ENCODE results near the gene MYO18B. TPM values are rescaled to one million over a fixed set of nuclear protein-coding genes. Genes with fewer than 3 reads are reported as not detected.
"Not testable (repeated sequence)": the region's sequence is repeated elsewhere in the genome, so short reads cannot be mapped to it uniquely, and the experiment has no call there.

MYO18B gene
- total RNA-seq, 2 experiments from 2014 or later, result 0.53 to 0.58 TPM

DNA sequence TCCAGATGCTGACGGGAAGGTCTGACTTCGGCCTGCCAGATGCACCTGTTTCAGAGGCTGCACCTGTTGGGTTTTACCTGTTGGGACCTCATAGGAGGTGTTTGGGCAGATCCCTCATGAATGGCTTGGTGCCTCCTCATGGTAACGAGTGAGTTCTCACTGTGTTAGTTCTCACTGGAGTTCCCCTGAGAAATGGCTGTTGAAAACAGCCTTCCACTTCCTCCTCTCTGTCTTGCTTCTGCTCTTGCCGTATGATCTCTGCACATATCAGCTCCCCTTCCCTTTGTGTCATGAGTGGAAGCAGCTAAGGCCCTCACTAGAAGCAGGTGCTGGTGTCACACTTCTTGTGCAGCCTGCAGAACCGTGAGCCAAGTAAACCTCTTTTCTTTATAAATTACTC is 219.7 kb downstream of the MYO18B start:
- Mint-ChIP-seq H3K9me3 (ENCODE audit: low read depth) (peaks cover 6% of the 10 kb centered on the region), H3K27ac (no peak overlapping the region), H3K27me3 (peaks cover 2% of the 10 kb centered on the region), H3K36me3 (ENCODE audit: low read depth) (no peaks in the 10 kb centered on the region), H3K4me1 (peaks cover 9% of the 10 kb centered on the region), H3K4me3 (no peak overlapping the region)
- POLR2A ChIA-PET, result no interaction called here
- ATAC-seq (no peak), DNase-seq (no peak)
- CTCF ChIA-PET, result no interaction called here
- intact Hi-C loops (cut with DNase I, micrococcal nuclease), result no loop called here

DNA sequence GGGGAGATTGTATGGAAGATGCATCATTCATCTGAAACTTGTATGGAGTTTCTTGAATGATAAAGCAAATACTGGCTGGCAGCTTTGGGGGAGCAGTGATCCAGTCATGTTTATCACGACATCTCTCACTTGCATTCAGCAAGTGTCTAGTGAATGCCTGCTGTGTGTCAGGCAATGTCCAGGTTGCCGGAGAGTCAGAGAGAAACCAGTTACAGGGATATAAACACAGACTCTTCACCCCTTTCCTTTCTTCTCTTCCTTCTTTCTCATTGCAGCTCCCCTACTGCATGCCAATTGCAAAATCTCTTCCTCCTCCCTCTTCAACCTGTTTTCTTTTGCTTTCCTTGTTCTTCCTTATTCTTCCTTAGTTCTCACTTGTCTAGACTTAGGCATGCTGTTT is 220.7 kb downstream of the MYO18B start:
- no peak for DNase-seq
- intact Hi-C loops (cut with DNase I, micrococcal nuclease), result no loop called here

DNA sequence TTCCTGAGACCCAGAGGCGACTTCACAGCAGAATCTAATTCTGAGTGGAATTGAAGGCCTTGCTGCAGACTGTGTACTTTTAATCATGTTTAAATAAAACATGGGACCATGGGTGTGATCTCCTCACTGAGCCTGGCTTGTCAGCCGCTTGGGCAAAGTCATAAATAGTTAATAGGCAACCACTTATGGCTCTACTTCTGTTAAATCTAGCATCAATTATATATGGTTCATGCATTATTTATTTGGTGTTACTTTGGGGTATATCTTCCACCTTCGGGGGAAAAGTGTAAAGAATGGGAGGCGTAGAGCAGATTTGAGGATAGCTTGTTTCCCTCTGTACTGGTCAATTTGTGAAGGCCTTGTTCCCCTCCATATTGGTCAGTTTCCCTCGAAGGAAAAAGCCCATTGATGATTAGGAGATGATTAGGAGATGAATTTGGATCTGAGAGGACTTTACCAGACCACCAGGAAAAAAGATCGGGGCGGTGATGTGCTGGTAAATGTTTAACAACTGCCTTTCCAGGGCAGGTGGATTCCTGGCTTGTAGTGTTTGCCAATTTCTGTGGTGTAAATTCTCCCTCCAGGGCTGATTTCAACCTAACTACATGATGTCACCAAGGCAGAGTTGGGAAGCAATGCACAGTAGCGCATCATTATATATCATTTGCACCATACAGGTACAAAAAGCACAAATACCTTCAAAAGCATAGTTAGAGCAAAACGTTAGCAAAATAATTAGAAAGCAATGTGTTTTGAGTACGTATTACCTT is 223.2 kb downstream of the MYO18B start:
- peaks cover 13% of the 10 kb centered on the region for H3K4me1 Mint-ChIP-seq
- ATAC-seq, result no peak
- intact Hi-C loops (cut with DNase I, micrococcal nuclease), result no loop called here

More for the DNA sequence above, 220.7 kb downstream of the MYO18B start:
- ChIA-PET CTCF (no interaction called here), POLR2A (no interaction called here)
- Mint-ChIP-seq H3K9me3 (ENCODE audit: low read depth) (peaks cover 6% of the 10 kb centered on the region), H3K4me3 (no peak overlapping the region), H3K27ac (no peak overlapping the region), H3K36me3 (ENCODE audit: low read depth) (no peaks in the 10 kb centered on the region), H3K4me1 (peaks cover 13% of the 10 kb centered on the region), H3K27me3 (peaks cover 2% of the 10 kb centered on the region)
- no peak for ATAC-seq

DNA sequence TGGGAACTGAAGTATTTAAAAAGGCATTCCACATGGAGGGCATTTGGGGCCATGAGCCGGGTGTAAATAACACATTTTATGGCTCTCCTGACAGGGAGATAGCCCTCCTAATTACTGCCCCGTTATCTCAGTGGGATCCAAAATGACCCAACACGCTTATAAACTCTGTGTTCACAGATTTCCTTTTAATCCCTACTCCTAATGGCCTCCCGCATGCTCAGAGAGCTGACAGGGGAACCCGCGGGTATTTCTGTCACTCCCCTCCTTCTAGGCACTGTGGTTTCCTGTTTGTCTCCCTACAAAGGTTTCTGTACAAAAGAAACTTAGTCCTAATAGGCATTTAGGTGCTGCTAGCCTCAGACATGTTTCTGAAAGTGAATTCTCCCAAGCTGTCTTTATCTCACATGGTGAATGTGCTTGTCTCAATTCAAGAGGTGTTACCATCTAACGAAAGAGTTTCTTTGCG is 224.5 kb downstream of the MYO18B start:
- ATAC-seq (no peak), DNase-seq (peak; percentile 9)
- CTCF ChIA-PET, result no interaction called here
- Mint-ChIP-seq H3K27ac (peak overlapping the region; percentile 5), H3K4me3 (no peak overlapping the region), H3K9me3 (ENCODE audit: low read depth) (peaks cover 6% of the 10 kb centered on the region), H3K4me1 (peaks cover 13% of the 10 kb centered on the region), H3K36me3 (ENCODE audit: low read depth) (no peaks in the 10 kb centered on the region), H3K27me3 (peaks cover 2% of the 10 kb centered on the region)
- POLR2A ChIA-PET, result no interaction called here
- intact Hi-C loops (cut with DNase I, micrococcal nuclease), result no loop called here

More for the DNA sequence above, 223.2 kb downstream of the MYO18B start:
- no peak overlapping the region for H3K27ac Mint-ChIP-seq
- peaks cover 2% of the 10 kb centered on the region for H3K27me3 Mint-ChIP-seq
- ChIA-PET CTCF (no interaction called here), POLR2A (no interaction called here)
- H3K9me3 Mint-ChIP-seq (ENCODE audit: low read depth), result peaks cover 6% of the 10 kb centered on the region
- no peak for DNase-seq
- no peak overlapping the region for H3K4me3 Mint-ChIP-seq
- H3K36me3 Mint-ChIP-seq (ENCODE audit: low read depth), result no peaks in the 10 kb centered on the region

DNA sequence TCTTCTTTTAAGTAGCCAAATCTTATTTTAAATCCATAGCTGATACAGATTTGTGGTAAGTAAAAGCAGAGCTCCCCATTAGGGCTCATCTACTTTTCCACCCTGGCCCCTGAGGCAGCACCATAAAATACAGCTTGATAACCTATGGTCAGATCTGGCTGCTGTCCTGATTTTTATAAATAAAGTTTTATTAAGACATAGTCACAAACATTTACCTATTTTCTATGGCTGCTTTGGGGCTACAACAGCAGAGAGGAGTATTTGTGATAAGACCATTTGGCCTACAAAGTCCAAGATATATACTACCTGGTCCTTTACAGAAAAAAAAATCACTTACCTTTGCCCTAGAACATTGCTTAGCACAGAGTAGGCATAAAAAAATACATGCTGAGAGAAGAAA is 227.3 kb downstream of the MYO18B start:
- intact Hi-C loops (cut with DNase I, micrococcal nuclease), result no loop called here
- peaks cover 4% of the 10 kb centered on the region for H3K27me3 Mint-ChIP-seq
- ATAC-seq (no peak), DNase-seq (no peak)
- H3K4me1 Mint-ChIP-seq, result peaks cover 13% of the 10 kb centered on the region
- H3K36me3 Mint-ChIP-seq (ENCODE audit: low read depth), result no peaks in the 10 kb centered on the region
- ChIA-PET CTCF (no interaction called here), POLR2A (no interaction called here)
- H3K4me3 Mint-ChIP-seq, result no peak overlapping the region
- H3K9me3 Mint-ChIP-seq (ENCODE audit: low read depth), result no peaks in the 10 kb centered on the region
- H3K27ac Mint-ChIP-seq, result no peak overlapping the region

DNA sequence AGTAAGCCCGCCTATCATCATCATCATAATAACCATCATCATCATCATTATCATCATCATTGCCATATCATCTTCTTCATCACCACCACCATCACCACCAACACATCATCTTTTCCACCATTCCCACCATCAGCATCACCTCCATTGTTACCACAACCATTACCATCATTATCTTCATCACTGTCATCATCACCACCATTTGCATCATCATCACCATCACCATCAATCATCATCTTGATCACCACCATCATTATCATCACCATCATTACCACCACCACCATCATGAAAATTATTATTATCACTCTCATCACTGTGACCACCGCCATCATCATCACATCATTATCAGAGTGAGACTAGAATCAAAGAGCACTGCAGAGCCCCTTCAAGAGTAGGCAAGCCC is 227.9 kb downstream of the MYO18B start:
- Mint-ChIP-seq H3K27ac (no peak overlapping the region), H3K36me3 (ENCODE audit: low read depth) (no peaks in the 10 kb centered on the region), H3K4me3 (no peak overlapping the region), H3K27me3 (peaks cover 4% of the 10 kb centered on the region), H3K4me1 (peaks cover 13% of the 10 kb centered on the region), H3K9me3 (ENCODE audit: low read depth) (no peaks in the 10 kb centered on the region)
- DNase-seq, result no peak
- ChIA-PET POLR2A (no interaction called here), CTCF (no interaction called here)
- ATAC-seq, result no peak
- intact Hi-C loops (cut with DNase I, micrococcal nuclease), result no loop called here

DNA sequence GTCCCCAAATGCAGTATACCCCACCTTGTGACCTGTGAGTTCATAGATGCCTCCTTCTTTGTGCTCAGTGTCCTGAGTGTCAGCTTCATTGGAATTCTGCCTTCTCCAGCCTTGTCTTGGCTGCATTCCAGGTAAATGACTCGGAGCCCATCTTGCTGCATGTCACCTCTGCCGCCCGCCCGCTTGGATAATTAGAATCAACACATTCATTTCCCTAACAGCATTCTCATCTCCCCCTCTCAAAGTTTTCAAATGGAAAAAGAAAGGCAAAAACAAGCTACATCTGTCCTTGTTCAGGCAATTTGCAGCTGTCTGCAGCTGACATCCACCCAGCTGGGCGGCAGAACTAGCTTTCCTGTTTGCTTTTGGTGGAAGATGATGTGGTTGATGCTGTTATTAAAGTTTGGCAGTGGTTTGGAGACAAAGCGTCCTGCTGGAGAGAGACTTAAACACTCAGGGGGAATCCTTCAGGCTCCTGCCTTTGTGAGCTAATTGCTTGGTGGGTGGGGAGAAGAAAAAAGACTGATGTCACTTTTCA is 228.5 kb downstream of the MYO18B start:
- peaks cover 13% of the 10 kb centered on the region for H3K4me1 Mint-ChIP-seq
- no peaks in the 10 kb centered on the region for H3K9me3 Mint-ChIP-seq (ENCODE audit: low read depth)
- no peak for ATAC-seq
- no peaks in the 10 kb centered on the region for H3K36me3 Mint-ChIP-seq (ENCODE audit: low read depth)
- H3K27me3 Mint-ChIP-seq, result peaks cover 3% of the 10 kb centered on the region
- DNase-seq, result no peak
- CTCF ChIA-PET, result interaction anchor here (0.6 kb wide), 1 partner anchor 741 kb away, joined by 3 read pairs; no protein-coding TSS in a partner anchor
- H3K27ac Mint-ChIP-seq, result no peak overlapping the region
- no peak overlapping the region for H3K4me3 Mint-ChIP-seq
- POLR2A ChIA-PET, result no interaction called here
- intact Hi-C loops (cut with DNase I, micrococcal nuclease), result no loop called here

DNA sequence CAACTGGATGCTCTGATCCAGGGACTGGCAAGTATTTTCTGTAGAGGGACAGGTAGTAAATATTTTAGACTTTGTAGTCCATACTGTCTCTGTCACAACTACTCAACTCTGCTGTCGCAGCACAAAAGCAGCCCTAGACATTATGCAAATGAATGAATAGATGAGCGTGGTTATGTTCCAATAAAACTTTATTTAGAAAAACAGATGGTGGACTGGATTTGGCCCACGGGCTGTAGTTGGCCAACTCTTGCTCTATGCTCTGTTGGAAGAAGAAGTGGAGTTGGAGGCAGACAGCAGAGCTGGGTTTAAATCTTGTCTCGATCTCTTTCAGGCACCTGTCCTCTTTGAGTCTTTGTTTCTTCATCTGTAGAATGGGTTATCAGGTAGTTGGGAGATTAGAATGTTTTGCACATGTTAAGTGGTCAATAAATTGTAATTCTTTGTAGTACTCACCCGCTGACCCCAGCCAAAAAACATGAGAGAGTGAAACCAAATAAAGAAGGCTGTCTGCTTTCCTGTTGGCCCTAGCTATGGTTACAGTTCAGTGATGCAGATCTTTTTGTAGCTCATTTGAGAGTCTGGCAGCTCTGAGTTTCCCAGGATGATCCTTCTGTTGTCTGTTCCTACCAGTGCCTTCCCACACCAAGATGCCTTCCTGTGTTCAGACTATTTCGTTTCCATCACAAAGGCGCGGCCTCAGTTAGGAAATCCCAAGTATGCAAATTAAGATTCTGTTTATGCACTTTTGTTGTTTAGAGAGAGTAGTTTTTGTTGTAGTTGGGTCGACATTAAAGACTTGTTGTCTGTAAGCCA is 229.2 kb downstream of the MYO18B start:
- Mint-ChIP-seq H3K4me3 (no peak overlapping the region), H3K9me3 (ENCODE audit: low read depth) (no peaks in the 10 kb centered on the region), H3K4me1 (peaks cover 8% of the 10 kb centered on the region), H3K36me3 (ENCODE audit: low read depth) (no peaks in the 10 kb centered on the region), H3K27ac (no peak overlapping the region), H3K27me3 (peaks cover 2% of the 10 kb centered on the region)
- ChIA-PET CTCF (no interaction called here), POLR2A (no interaction called here)
- DNase-seq (no peak), ATAC-seq (no peak)
- intact Hi-C loops (cut with DNase I, micrococcal nuclease), result no loop called here

DNA sequence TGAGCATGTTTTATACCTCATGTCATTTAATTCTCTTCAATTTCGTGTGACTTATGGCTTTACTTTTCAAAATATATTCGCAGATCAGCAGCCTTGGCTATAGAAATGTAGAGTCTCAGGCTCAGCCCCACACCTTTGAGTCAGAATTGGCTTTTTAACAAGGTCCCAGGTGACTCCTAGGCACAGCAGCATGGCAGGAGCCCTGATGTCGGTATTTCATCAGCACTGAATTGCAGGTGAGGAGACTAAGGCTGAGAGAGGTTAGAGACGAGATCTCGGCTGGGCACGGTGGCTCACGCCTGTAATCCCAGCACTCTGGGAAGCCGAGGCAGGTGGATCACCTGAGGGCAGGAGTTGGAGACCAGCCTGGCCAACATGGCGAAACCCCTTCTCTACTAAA is 230.4 kb downstream of the MYO18B start:
- DNase-seq (no peak), ATAC-seq (no peak)
- Mint-ChIP-seq H3K27ac (no peak overlapping the region), H3K9me3 (ENCODE audit: low read depth) (no peaks in the 10 kb centered on the region), H3K4me1 (no peaks in the 10 kb centered on the region), H3K36me3 (ENCODE audit: low read depth) (no peaks in the 10 kb centered on the region), H3K27me3 (peaks cover 2% of the 10 kb centered on the region), H3K4me3 (no peak overlapping the region)
- intact Hi-C loops (cut with DNase I, micrococcal nuclease), result no loop called here
- ChIA-PET CTCF (no interaction called here), POLR2A (no interaction called here)

DNA sequence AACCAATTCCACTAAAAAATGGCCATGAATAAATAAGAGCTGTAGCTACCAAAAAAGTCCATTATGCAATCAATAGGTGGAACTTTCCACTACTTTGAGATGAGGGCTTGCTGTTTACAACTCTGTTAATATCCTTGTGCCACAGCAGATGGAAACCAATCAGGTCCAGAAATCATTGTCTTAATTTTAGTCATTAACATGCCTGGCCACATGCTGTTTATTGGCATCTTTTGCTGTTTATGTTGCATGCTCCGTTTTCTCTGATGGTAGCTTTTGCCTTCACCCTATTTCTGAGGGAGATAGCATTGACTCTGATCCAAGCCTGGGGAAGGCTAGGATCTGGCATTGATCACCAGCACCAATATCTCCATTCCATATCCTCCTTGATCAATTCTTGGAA is 234.4 kb downstream of the MYO18B start:
- no peak overlapping the region for H3K4me3 Mint-ChIP-seq
- peaks cover 10% of the 10 kb centered on the region for H3K27me3 Mint-ChIP-seq
- ChIA-PET POLR2A (no interaction called here), CTCF (interaction anchor here (0.9 kb wide), 1 partner anchor 106 kb away, joined by 3 read pairs; no protein-coding TSS in a partner anchor)
- no peak for DNase-seq
- H3K27ac Mint-ChIP-seq, result no peak overlapping the region
- no peak for ATAC-seq
- no peaks in the 10 kb centered on the region for H3K36me3 Mint-ChIP-seq (ENCODE audit: low read depth)
- no peaks in the 10 kb centered on the region for H3K4me1 Mint-ChIP-seq
- H3K9me3 Mint-ChIP-seq (ENCODE audit: low read depth), result no peaks in the 10 kb centered on the region
- intact Hi-C loops (cut with DNase I, micrococcal nuclease), result no loop called here

DNA sequence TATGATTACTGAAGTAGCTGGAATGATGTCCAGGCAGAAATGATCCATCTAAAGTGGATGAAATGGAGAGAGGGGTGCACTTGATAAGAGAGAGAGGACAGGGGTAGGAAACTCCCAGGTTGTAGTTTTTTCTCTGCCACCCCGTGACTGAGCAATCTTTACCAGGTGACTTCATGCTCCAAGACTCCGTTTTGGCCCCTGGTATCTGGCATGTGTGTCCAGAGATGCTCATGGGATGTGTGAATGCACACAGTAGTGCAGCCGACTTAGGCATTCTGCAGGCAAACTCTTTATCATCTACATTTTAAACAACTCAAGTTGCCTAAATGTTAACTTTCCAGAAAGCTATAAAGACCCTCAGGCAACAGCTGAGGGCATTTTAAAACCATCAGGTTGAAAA is 238.0 kb downstream of the MYO18B start:
- H3K4me1 Mint-ChIP-seq, result no peaks in the 10 kb centered on the region
- intact Hi-C loops (cut with DNase I, micrococcal nuclease), result no loop called here
- ATAC-seq (no peak), DNase-seq (no peak)
- H3K27ac Mint-ChIP-seq, result no peak overlapping the region
- H3K27me3 Mint-ChIP-seq, result peaks cover 10% of the 10 kb centered on the region
- ChIA-PET CTCF (interaction anchor here (1.0 kb wide), 1 partner anchor 21 kb away, joined by 3 read pairs; no protein-coding TSS in a partner anchor), POLR2A (no interaction called here)
- H3K4me3 Mint-ChIP-seq, result no peak overlapping the region
- no peaks in the 10 kb centered on the region for H3K36me3 Mint-ChIP-seq (ENCODE audit: low read depth)
- no peaks in the 10 kb centered on the region for H3K9me3 Mint-ChIP-seq (ENCODE audit: low read depth)

DNA sequence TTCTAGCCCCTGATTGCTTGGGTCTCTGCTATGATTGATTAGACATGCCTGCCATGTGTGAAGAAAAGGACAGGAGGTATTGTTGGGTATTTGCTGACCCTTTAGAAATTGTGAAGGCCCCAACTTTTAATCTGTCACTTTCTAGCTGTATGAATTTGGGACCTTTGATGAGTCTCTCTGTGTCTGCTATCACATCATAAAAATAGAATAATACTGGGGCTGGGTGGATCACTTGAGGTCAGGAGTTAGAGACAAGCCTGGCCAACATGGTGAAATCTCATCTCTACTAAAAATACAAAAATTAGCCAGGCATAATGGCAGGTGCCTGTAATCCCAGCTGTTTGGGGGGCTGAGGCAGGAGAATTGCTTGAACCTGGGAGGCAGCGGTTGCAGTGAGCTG is 242.9 kb downstream of the MYO18B start:
- H3K27me3 Mint-ChIP-seq; intact Hi-C loops (cut with DNase I, micrococcal nuclease); DNase-seq; H3K4me3 Mint-ChIP-seq; H3K4me1 Mint-ChIP-seq; H3K36me3 Mint-ChIP-seq (ENCODE audit: low read depth); H3K27ac Mint-ChIP-seq; ATAC-seq; CTCF ChIA-PET; H3K9me3 Mint-ChIP-seq (ENCODE audit: low read depth); POLR2A ChIA-PET: not testable (repeated sequence)
